ENCODE results near the gene HMCN1. TPM values are rescaled to one million over a fixed set of nuclear protein-coding genes. Genes with fewer than 3 reads are reported as not detected.

Gene HMCN1
- total RNA-seq, 1 experiment from 2014 or later: 0.23 TPM

GRCh38 chr1:185869590-185869989 is 135.4 kb downstream of the HMCN1 start:
- ATAC-seq: no peak
- in situ Hi-C loops (cut with HindIII; ENCODE audit: low pct_unique_long_range_greater_than_20kb, low sequenced_read_pairs): no loop called here
- intact Hi-C loops (cut with micrococcal nuclease; ENCODE audit: unreplicated experiment): no loop called here
- TF ChIP-seq REST (IDR thresholded peaks at IDR 0.05; ENCODE audit: insufficient read depth in 1 of 2, low read depth in 2 of 2, low read length in 1 of 2) (no peak), TCF7L2 (IDR thresholded peaks at IDR 0.05; ENCODE audit: low read depth, low read length) (no peak), CTCF (IDR thresholded peaks at IDR 0.05) (no peak), SIN3A (IDR thresholded peaks at IDR 0.05; ENCODE audit: borderline replicate concordance, insufficient read depth, low read depth, low read length) (no peak), POLR2AphosphoS5 (IDR thresholded peaks at IDR 0.05; ENCODE audit: low read depth, low read length) (no peak)
- H3K4me1 ChIP-seq (ENCODE audit: control insufficient read depth, insufficient read depth, low read length): no peaks in the 10 kb centered on the region
- no TSS peak for BruUV-seq (replicated peaks)
- no peak for DNase-seq (ENCODE audit: low read depth, low spot score)
- ChIA-PET CTCF (no interaction called here), POLR2A (no interaction called here)
- no peaks in the 10 kb centered on the region for H3K27me3 ChIP-seq (ENCODE audit: control insufficient read depth, insufficient read depth, low read length)
- no peak overlapping the region for H3K4me3 ChIP-seq (ENCODE audit: low read depth in 2 of 2, low read length in 2 of 2)
- no peak overlapping the region for H3K27ac ChIP-seq (ENCODE audit: low read length)
- no peaks in the 10 kb centered on the region for H3K36me3 ChIP-seq (ENCODE audit: control insufficient read depth, insufficient read depth, low read length)
- H3K9me3 ChIP-seq (ENCODE audit: control insufficient read depth, insufficient read depth, low read depth, low read length): no peaks in the 10 kb centered on the region

DNA sequence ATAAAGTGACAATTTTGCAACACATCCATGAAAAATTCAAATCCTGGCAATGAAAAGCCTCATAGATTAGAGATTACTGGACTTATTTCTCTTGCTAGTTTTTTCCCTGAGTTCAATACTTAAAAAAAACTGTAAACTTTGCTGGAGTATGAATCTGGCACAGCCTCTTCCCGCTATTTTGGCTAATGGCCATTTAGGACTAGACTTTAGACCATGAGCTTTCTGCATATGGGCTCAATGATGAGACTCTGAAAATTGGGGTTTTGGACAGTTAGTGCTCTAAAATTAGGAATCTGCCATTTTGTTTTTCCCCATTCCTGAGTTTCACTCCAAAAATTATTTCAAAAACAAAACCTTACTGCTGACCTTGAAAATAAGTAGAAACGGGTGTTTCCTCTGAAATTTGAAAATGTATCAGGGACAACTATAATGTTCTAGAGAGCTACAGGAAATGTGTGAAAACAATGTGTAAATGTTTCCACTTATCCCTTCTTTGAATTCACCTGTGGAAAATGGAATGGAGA is 137.5 kb downstream of the HMCN1 start:
- intact Hi-C loops (cut with micrococcal nuclease; ENCODE audit: unreplicated experiment): no loop called here
- Histone ChIP-seq H3K27ac (ENCODE audit: low read length) (no peak overlapping the region), H3K27me3 (ENCODE audit: control insufficient read depth, insufficient read depth, low read length) (no peaks in the 10 kb centered on the region), H3K36me3 (ENCODE audit: control insufficient read depth, insufficient read depth, low read length) (no peaks in the 10 kb centered on the region), H3K4me3 (ENCODE audit: low read depth in 2 of 2, low read length in 2 of 2) (no peak overlapping the region), H3K9me3 (ENCODE audit: control insufficient read depth, insufficient read depth, low read depth, low read length) (no peaks in the 10 kb centered on the region), H3K4me1 (ENCODE audit: control insufficient read depth, insufficient read depth, low read length) (no peaks in the 10 kb centered on the region)
- ChIA-PET CTCF (no interaction called here), POLR2A (no interaction called here)
- ATAC-seq (no peak), DNase-seq (ENCODE audit: low read depth, low spot score) (no peak)
- TF ChIP-seq SIN3A (IDR thresholded peaks at IDR 0.05; ENCODE audit: borderline replicate concordance, insufficient read depth, low read depth, low read length) (no peak), TCF7L2 (IDR thresholded peaks at IDR 0.05; ENCODE audit: low read depth, low read length) (no peak), CTCF (IDR thresholded peaks at IDR 0.05) (no peak), POLR2AphosphoS5 (IDR thresholded peaks at IDR 0.05; ENCODE audit: low read depth, low read length) (no peak)
- no TSS peak for BruUV-seq (replicated peaks)
- in situ Hi-C loops (cut with HindIII; ENCODE audit: low pct_unique_long_range_greater_than_20kb, low sequenced_read_pairs): no loop called here

Measured in Panc1 (cell line).